Liver (tissue), 9 donors: Measurements from ENCODE around the gene SOHLH1. TPM values are rescaled to one million over a fixed set of nuclear protein-coding genes. Genes with fewer than 3 reads are reported as not detected.

Experiments
- DNase-seq: peaks from one replicate; pipeline ENCODE4 v3.0.0-alpha.2; 2017; ENCODE audit warnings: low spot score
- H3K27ac ChIP-seq, 2 donors: one replicate each; pipeline ENCODE4 v1.7.0; 2013; ENCODE audit warnings: inconsistent platforms in 2 of 2, low read length in 2 of 2, control low read depth in 1 of 2, low read depth in 1 of 2, mild to moderate bottlenecking in 1 of 2
- H3K27me3 ChIP-seq, 4 donors: one replicate each; pipeline versions ENCODE4 v1.6.1 to v1.7.0; 2013; ENCODE audit warnings: low read length in 3 of 4, inconsistent platforms in 1 of 4, mild to moderate bottlenecking in 1 of 4, moderate library complexity in 1 of 4; ENCODE audit not compliant: control insufficient read depth in 4 of 4, insufficient read depth in 4 of 4
- H3K36me3 ChIP-seq, 4 donors: one replicate each; pipeline versions ENCODE4 v1.6.1 to v1.7.0; 2013; ENCODE audit warnings: low read length in 3 of 4, mild to moderate bottlenecking in 3 of 4, low read depth in 1 of 4, moderate library complexity in 1 of 4; ENCODE audit not compliant: control insufficient read depth in 4 of 4, insufficient read depth in 3 of 4
- H3K4me1 ChIP-seq, 4 donors: one replicate each; pipeline versions ENCODE4 v1.6.1 to v1.7.0; 2013; ENCODE audit warnings: low read length in 3 of 4, mild to moderate bottlenecking in 3 of 4, moderate library complexity in 1 of 4; ENCODE audit not compliant: control insufficient read depth in 4 of 4, insufficient read depth in 4 of 4
- H3K4me3 ChIP-seq, 3 donors: one replicate each; pipeline versions ENCODE4 v1.6.1 to v1.7.0; 2013; ENCODE audit warnings: low read length in 3 of 3, control low read depth in 1 of 3, low read depth in 1 of 3, mild to moderate bottlenecking in 1 of 3
- H3K9ac ChIP-seq, 2 donors: one replicate each; pipeline ENCODE4 v1.7.0; 2013; ENCODE audit warnings: low read length in 2 of 2, mild to moderate bottlenecking in 2 of 2, moderate library complexity in 2 of 2, control low read depth in 1 of 2, low read depth in 1 of 2
- H3K9me3 ChIP-seq, 4 donors: one replicate each; pipeline versions ENCODE4 v1.6.1 to v1.7.0; 2013; ENCODE audit warnings: low read length in 3 of 4; ENCODE audit not compliant: control insufficient read depth in 4 of 4
- CTCF ChIP-seq: fragments of 150-350 bp; IDR thresholded peaks from 2 replicates; pipeline ENCODE4 v1.5.1; 2017; ENCODE audit warnings: improper control_type of control experiment, low read depth, low read length; ENCODE audit not compliant: missing input control
- EGR1 ChIP-seq, 2 donors: IDR thresholded peaks; 2 replicates each; pipeline ENCODE4 v1.6.1; 2016 to 2018; ENCODE audit warnings: antibody characterized with exemption in 2 of 2, low read depth in 2 of 2
- FOXA1 ChIP-seq: IDR thresholded peaks from 2 replicates; pipeline ENCODE4 v1.6.1; 2016; ENCODE audit warnings: antibody characterized with exemption
- FOXA2 ChIP-seq: IDR thresholded peaks from 2 replicates; pipeline ENCODE4 v1.6.1; 2016; ENCODE audit warnings: antibody characterized with exemption
- GABPA ChIP-seq, 2 donors: IDR thresholded peaks in 1 of 2; conservative IDR thresholded peaks in 1 of 2; 2 replicates each; pipeline ENCODE4 v1.6.1; 2016; ENCODE audit warnings: antibody characterized with exemption in 2 of 2, mild to moderate bottlenecking in 1 of 2, moderate library complexity in 1 of 2
- HNF4A ChIP-seq, 2 donors: conservative IDR thresholded peaks; 2 replicates each; pipeline ENCODE4 v1.6.1; 2016; ENCODE audit warnings: antibody characterized with exemption in 2 of 2, mild to moderate bottlenecking in 2 of 2
- HNF4G ChIP-seq: IDR thresholded peaks from 2 replicates; pipeline ENCODE4 v1.6.1; 2016; ENCODE audit warnings: antibody characterized with exemption
- NR2F2 ChIP-seq: IDR thresholded peaks from 2 replicates; pipeline ENCODE4 v1.6.1; 2016; ENCODE audit warnings: antibody characterized with exemption
- RAD21 ChIP-seq, 2 donors: IDR thresholded peaks; 2 replicates each; pipeline ENCODE4 v1.6.1; 2016; ENCODE audit warnings: antibody characterized with exemption in 2 of 2, mild to moderate bottlenecking in 2 of 2
- TAF1 ChIP-seq: conservative IDR thresholded peaks from 2 replicates; pipeline ENCODE4 v1.6.1; 2016; ENCODE audit warnings: antibody characterized with exemption, mild to moderate bottlenecking
- YY1 ChIP-seq: IDR thresholded peaks from 2 replicates; pipeline ENCODE4 v1.6.1; 2016; ENCODE audit warnings: antibody characterized with exemption, mild to moderate bottlenecking
- whole genome bisulfite sequencing: extraction: QIAGEN DNeasy Blood & Tissue Kit; methylation state at CpG from one replicate; pipeline ENCODE4 v1.1.7; 2013; 5-methylcytosine and 5-hydroxymethylcytosine counted together
- polyA plus RNA-seq, 2 donors: library from polyadenylated mRNA; stranded (reverse) in 1 of 2; unstranded in 1 of 2; fragments of 200-250 nt in 1 of 2; fragments of >200 nt in 1 of 2; fragmentation: Nextera tagmentation in 1 of 2; extraction: Ambion mirVana in 1 of 2; gene quantifications; one replicate each; pipeline versions ENCODE4 v1.2.1 to v1.2.3, GENCODE V29; 2013 to 2015
- total RNA-seq, 2 donors: library from RNA; depleted of rRNA; stranded (reverse); fragments of >200 nt; gene quantifications; one replicate each; pipeline ENCODE4 v1.2.3, GENCODE V29; 2014
- TF ChIP-seq, protein P1 (sequence below): IDR thresholded peaks from 2 replicates; pipeline ENCODE4 v1.6.1; 2016; ENCODE audit warnings: antibody characterized with exemption
- TF ChIP-seq, protein P2 (sequence below): IDR thresholded peaks from 2 replicates; pipeline ENCODE4 v1.6.1; 2016; ENCODE audit warnings: antibody characterized with exemption, mild to moderate bottlenecking
- donor health status: healthy.
- donor health status: healthy.
- donor health status: healthy.
- donor health status: healthy.
- donor health status: healthy.

The SOHLH1 gene
- total and polyA plus RNA-seq, 4 donors = not detected

DNA sequence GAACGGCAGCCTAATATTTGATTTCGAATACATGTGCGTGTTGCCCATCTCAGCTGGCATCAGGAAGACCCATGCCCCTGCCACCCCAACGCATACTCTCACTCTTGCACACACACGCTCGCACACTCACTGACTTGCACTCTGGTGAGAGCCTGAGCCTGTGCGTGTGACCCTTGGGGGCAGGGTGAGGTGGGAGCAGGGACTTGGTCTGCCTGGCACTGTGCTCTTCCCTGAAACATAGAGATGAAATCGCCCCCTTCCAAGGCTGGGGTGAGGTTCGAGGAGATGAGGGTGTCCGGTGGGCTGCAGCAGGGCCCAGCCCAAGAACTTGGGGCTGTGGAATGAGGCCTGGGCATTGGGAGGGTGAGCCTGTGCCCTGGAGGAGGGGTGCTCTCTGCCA, 35.0 kb downstream of the SOHLH1 start:
- no peak overlapping the region for H3K9ac ChIP-seq
- no peaks in the 10 kb centered on the region for H3K36me3 ChIP-seq
- no peaks in the 10 kb centered on the region for H3K27me3 ChIP-seq
- TF ChIP-seq FOXA1 = no peak
- TF ChIP-seq TAF1 = no peak
- TF ChIP-seq, protein P1, sequence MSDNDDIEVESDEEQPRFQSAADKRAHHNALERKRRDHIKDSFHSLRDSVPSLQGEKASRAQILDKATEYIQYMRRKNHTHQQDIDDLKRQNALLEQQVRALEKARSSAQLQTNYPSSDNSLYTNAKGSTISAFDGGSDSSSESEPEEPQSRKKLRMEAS = no peak
- no peak for TF ChIP-seq GABPA (IDR thresholded peaks at IDR 0.05 in 1 of 2, conservative IDR thresholded peaks at IDR 0.05 in 1 of 2)
- no peak for TF ChIP-seq CTCF
- no peak for TF ChIP-seq HNF4A (conservative IDR thresholded peaks at IDR 0.05)
- no peak for TF ChIP-seq HNF4G
- TF ChIP-seq EGR1 (IDR thresholded peaks at IDR 0.05; ENCODE audit: low read depth in 2 of 2) = no peak
- no peak for TF ChIP-seq FOXA2
- 80% methylated on average over 10 of the region's 10 CpGs for WGBS
- no peak overlapping the region for H3K27ac ChIP-seq
- DNase-seq = no peak
- no peaks in the 10 kb centered on the region for H3K4me1 ChIP-seq
- no peak overlapping the region for H3K4me3 ChIP-seq
- no peaks in the 10 kb centered on the region for H3K9me3 ChIP-seq

- Histone ChIP-seq H3K27ac (no peak overlapping the region), H3K4me3 (no peak overlapping the region), H3K9me3 (no peaks in the 10 kb centered on the region), H3K4me1 (no peaks in the 10 kb centered on the region), H3K36me3 (no peaks in the 10 kb centered on the region), H3K9ac (no peak overlapping the region), H3K27me3 (no peaks in the 10 kb centered on the region)
- 80% methylated on average over 12 of the region's 12 CpGs for WGBS
- DNase-seq = no peak
- TF ChIP-seq NR2F2 = no peak
- no peak for TF ChIP-seq GABPA (IDR thresholded peaks at IDR 0.05 in 1 of 2, conservative IDR thresholded peaks at IDR 0.05 in 1 of 2)
- TF ChIP-seq FOXA1 = no peak
- no peak for TF ChIP-seq YY1
- no peak for TF ChIP-seq CTCF
These were observed 35.4 kb downstream of the SOHLH1 start for GRCh38 chr9:135663857-135664256.

DNA sequence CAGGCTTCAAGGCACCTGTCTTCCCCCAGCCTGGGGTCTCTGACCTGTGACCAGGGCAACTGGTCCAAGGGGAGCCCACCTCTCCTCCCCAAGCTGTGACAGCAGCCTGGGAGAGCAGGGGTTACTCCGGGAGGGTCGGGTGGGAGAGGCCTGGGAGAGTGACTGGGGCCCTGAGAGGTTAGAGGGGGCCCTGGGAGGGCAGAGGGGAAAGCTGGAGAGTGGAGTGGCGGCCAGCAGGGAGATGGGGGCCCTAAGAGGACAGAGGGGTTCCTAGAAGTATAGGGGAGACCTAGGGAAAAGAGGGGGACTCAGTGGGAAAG, 35.9 kb downstream of the SOHLH1 start:
- Histone ChIP-seq H3K36me3 (no peaks in the 10 kb centered on the region), H3K4me1 (no peaks in the 10 kb centered on the region), H3K27ac (no peak overlapping the region), H3K9ac (no peak overlapping the region), H3K9me3 (no peaks in the 10 kb centered on the region), H3K27me3 (no peaks in the 10 kb centered on the region), H3K4me3 (no peak overlapping the region)
- WGBS = 58% methylated on average over 3 of the region's 3 CpGs
- DNase-seq = no peak
- TF ChIP-seq, protein P2, sequence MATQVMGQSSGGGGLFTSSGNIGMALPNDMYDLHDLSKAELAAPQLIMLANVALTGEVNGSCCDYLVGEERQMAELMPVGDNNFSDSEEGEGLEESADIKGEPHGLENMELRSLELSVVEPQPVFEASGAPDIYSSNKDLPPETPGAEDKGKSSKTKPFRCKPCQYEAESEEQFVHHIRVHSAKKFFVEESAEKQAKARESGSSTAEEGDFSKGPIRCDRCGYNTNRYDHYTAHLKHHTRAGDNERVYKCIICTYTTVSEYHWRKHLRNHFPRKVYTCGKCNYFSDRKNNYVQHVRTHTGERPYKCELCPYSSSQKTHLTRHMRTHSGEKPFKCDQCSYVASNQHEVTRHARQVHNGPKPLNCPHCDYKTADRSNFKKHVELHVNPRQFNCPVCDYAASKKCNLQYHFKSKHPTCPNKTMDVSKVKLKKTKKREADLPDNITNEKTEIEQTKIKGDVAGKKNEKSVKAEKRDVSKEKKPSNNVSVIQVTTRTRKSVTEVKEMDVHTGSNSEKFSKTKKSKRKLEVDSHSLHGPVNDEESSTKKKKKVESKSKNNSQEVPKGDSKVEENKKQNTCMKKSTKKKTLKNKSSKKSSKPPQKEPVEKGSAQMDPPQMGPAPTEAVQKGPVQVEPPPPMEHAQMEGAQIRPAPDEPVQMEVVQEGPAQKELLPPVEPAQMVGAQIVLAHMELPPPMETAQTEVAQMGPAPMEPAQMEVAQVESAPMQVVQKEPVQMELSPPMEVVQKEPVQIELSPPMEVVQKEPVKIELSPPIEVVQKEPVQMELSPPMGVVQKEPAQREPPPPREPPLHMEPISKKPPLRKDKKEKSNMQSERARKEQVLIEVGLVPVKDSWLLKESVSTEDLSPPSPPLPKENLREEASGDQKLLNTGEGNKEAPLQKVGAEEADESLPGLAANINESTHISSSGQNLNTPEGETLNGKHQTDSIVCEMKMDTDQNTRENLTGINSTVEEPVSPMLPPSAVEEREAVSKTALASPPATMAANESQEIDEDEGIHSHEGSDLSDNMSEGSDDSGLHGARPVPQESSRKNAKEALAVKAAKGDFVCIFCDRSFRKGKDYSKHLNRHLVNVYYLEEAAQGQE = no peak
- TF ChIP-seq CTCF (no peak), FOXA1 (no peak), RAD21 (IDR thresholded peaks at IDR 0.05) (no peak)
